CD14-positive monocyte (primary cell): Measurements from ENCODE around the gene TMEM184B. TPM values are rescaled to one million over a fixed set of nuclear protein-coding genes. Genes with fewer than 3 reads are reported as not detected.

Source experiments
- DNase-seq, 3 donors: peaks; one replicate each; pipeline ENCODE4 v3.0.0-alpha.2; 2011 to 2022
- H2AFZ ChIP-seq: 2 replicates; pipeline ENCODE4 v1.6.0; 2012; ENCODE audit warnings: mild to moderate bottlenecking, low read depth, low read length, inconsistent platforms; ENCODE audit not compliant: insufficient read depth, poor library complexity, severe bottlenecking
- H3K27ac ChIP-seq, 2 donors: 1 replicate in 1 of 2; 2 replicates in 1 of 2; pipeline ENCODE4 v1.5.1; 2012 to 2013; ENCODE audit warnings: low read length in 2 of 2, control low read depth in 1 of 2, inconsistent platforms in 1 of 2, low read depth in 1 of 2, mild to moderate bottlenecking in 1 of 2
- H3K27me3 ChIP-seq, 2 donors: one replicate each; pipeline versions ENCODE4 v1.6.0 to v1.6.1; 2011 to 2013; ENCODE audit warnings: low read length in 2 of 2; ENCODE audit not compliant: control insufficient read depth in 2 of 2, insufficient read depth in 2 of 2
- H3K36me3 ChIP-seq, 2 donors: replicated peaks in 1 of 2; 1 replicate in 1 of 2; 2 replicates in 1 of 2; pipeline versions ENCODE4 v1.5.1 to v1.6.1; 2012 to 2013; ENCODE audit warnings: low read length in 2 of 2, control low read depth in 1 of 2, inconsistent platforms in 1 of 2, mild to moderate bottlenecking in 1 of 2; ENCODE audit not compliant: insufficient read depth in 2 of 2, control insufficient read depth in 1 of 2
- H3K4me1 ChIP-seq, 2 donors: 1 replicate in 1 of 2; 2 replicates in 1 of 2; pipeline versions ENCODE4 v1.5.1 to v1.6.1; 2012 to 2013; ENCODE audit warnings: low read length in 2 of 2, control low read depth in 1 of 2, inconsistent platforms in 1 of 2, mild to moderate bottlenecking in 1 of 2, moderate library complexity in 1 of 2; ENCODE audit not compliant: insufficient read depth in 2 of 2, control insufficient read depth in 1 of 2
- H3K4me2 ChIP-seq: replicated peaks from 2 replicates; pipeline ENCODE3; 2012; ENCODE audit warnings: low read length, moderate library complexity, mild to moderate bottlenecking; ENCODE audit not compliant: poor library complexity, severe bottlenecking; ENCODE audit errors: extremely low read depth
- H3K4me3 ChIP-seq, 3 experiments: fragments of 200-600 bp in 1 of 3; sonication (generic) in 1 of 3; replicated peaks in 1 of 3; 1 replicate in 2 of 3; 2 replicates in 1 of 3; pipeline ENCODE4 v1.5.1; 2011 to 2013; ENCODE audit warnings: low read length in 3 of 3, mild to moderate bottlenecking in 3 of 3, control low read depth in 2 of 3, low read depth in 2 of 3, inconsistent platforms in 1 of 3, moderate library complexity in 1 of 3
- H3K79me2 ChIP-seq: 2 replicates; pipeline ENCODE4 v1.6.0; 2012; ENCODE audit warnings: mild to moderate bottlenecking, control low read depth, inconsistent platforms, low read length, moderate library complexity; ENCODE audit not compliant: insufficient read depth
- H3K9ac ChIP-seq: 2 replicates; pipeline ENCODE4 v1.6.0; 2017; ENCODE audit warnings: low read length, mild to moderate bottlenecking; ENCODE audit not compliant: insufficient read depth, poor library complexity, severe bottlenecking
- H3K9me3 ChIP-seq, 2 donors: replicated peaks in 1 of 2; 1 replicate in 1 of 2; 2 replicates in 1 of 2; pipeline versions ENCODE4 v1.5.1 to v1.6.1; 2012 to 2013; ENCODE audit warnings: low read length in 2 of 2, control low read depth in 1 of 2; ENCODE audit not compliant: control insufficient read depth in 1 of 2, insufficient read depth in 1 of 2
- H4K20me1 ChIP-seq: 2 replicates; pipeline ENCODE4 v1.6.0; 2012; ENCODE audit warnings: mild to moderate bottlenecking, low read length, control low read depth, moderate library complexity; ENCODE audit not compliant: insufficient read depth
- H3K27ac Mint-ChIP-seq, 7 donors: one replicate each; pipeline ENCODE4 v1.8.0; 2020; ENCODE audit warnings: mild to moderate bottlenecking in 7 of 7, mixed read lengths in 7 of 7, moderate library complexity in 6 of 7, inconsistent platforms in 2 of 7
- H3K27me3 Mint-ChIP-seq, 3 donors: one replicate each; pipeline ENCODE4 v1.8.0; 2021 to 2022; ENCODE audit warnings: low read depth in 3 of 3, mild to moderate bottlenecking in 3 of 3, mixed read lengths in 3 of 3, moderate library complexity in 3 of 3, inconsistent platforms in 1 of 3
- H3K36me3 Mint-ChIP-seq, 2 donors: one replicate each; pipeline ENCODE4 v1.8.0; 2020; ENCODE audit warnings: mixed read lengths in 2 of 2, inconsistent platforms in 1 of 2, mild to moderate bottlenecking in 1 of 2
- H3K4me1 Mint-ChIP-seq: one replicate; pipeline ENCODE4 v1.8.0; 2020; ENCODE audit warnings: mild to moderate bottlenecking, mixed read lengths
- H3K4me3 Mint-ChIP-seq, 2 donors: one replicate each; pipeline ENCODE4 v1.8.0; 2020; ENCODE audit warnings: mild to moderate bottlenecking in 2 of 2, mixed read lengths in 2 of 2, moderate library complexity in 1 of 2
- H3K9me3 Mint-ChIP-seq, 7 donors: one replicate each; pipeline ENCODE4 v1.8.0; 2020 to 2022; ENCODE audit warnings: mixed read lengths in 7 of 7, mild to moderate bottlenecking in 6 of 7, moderate library complexity in 6 of 7, inconsistent platforms in 2 of 7
- CTCF ChIP-seq: fragments of 200-600 bp; IDR thresholded peaks from one replicate; pipeline ENCODE4 v1.8.0; 2022; ENCODE audit warnings: antibody characterized with exemption, mild to moderate bottlenecking
- WGBS: methylation state at CpG from one replicate; pipeline ENCODE4 v1.1.5; 2013; ENCODE audit warnings: missing lambda C conversion rate; ENCODE audit not compliant: insufficient coverage; 5-methylcytosine and 5-hydroxymethylcytosine counted together
- intact Hi-C, 2 donors: fragments of 100-400 bp; cut with micrococcal nuclease; formaldehyde crosslinking; loops; one replicate each; pipeline versions ENCODE4 v1.15.0 to v1.15.1; 2023
- polyA plus RNA-seq, 3 donors: library from polyadenylated mRNA; depleted of rRNA in 1 of 3; unstranded in 2 of 3; stranded (reverse) in 1 of 3; fragments of 300-500 nt in 2 of 3; fragments of >200 nt in 1 of 3; fragmentation: Illumina TruSeq in 2 of 3; gene quantifications; 1 replicate in 2 of 3; 2 replicates in 1 of 3; pipeline ENCODE4 v1.2.3, GENCODE V29; 2012 to 2021

TMEM184B gene
- polyA plus RNA-seq, 3 donors: 7.4 to 17.7 (median 10.6) TPM

- Mint-ChIP-seq H3K27me3 (peaks cover 0 to 5% (median 0%) of the 10 kb centered on the region in 3 donors), H3K27ac (no peak overlapping the region), H3K4me3 (no peak overlapping the region), H3K36me3 (peaks cover under 1 to 1% of the 10 kb centered on the region in 2 donors), H3K4me1 (peaks cover 52% of the 10 kb centered on the region), H3K9me3 (peaks cover 0 to 2% (median 0%) of the 10 kb centered on the region in 7 donors)
- Histone ChIP-seq H3K4me3 (no peak overlapping the region), H3K79me2 (peaks cover 9% of the 10 kb centered on the region), H2AFZ (no peak overlapping the region), H3K27ac (no peak overlapping the region), H3K9ac (no peak overlapping the region), H3K4me2 (no peak overlapping the region), H3K4me1 (peaks cover 34 to 45% of the 10 kb centered on the region in 2 donors), H4K20me1 (peaks cover 48% of the 10 kb centered on the region), H3K27me3 (no peaks in the 10 kb centered on the region), H3K36me3 (no peaks in the 10 kb centered on the region), H3K9me3 (no peaks in the 10 kb centered on the region)
- no peak for TF ChIP-seq CTCF
- DNase-seq: no peak
- WGBS: 74% methylated on average over 6 of the region's 14 CpGs
- intact Hi-C loops: no loop called here
Measured at GRCh38 chr22:38257181-38257580, 15.6 kb downstream of the TMEM184B start.

GRCh38 chr22:38255697-38256096, 17.1 kb downstream of the TMEM184B start:
- Mint-ChIP-seq H3K36me3 (peaks cover 1 to 11% of the 10 kb centered on the region in 2 donors), H3K9me3 (peaks cover 0 to 2% (median 0%) of the 10 kb centered on the region in 7 donors), H3K27ac (peak overlapping the region in 1 of 7 donors; percentile 11), H3K27me3 (peaks cover 0 to 5% (median 2%) of the 10 kb centered on the region in 3 donors), H3K4me3 (no peak overlapping the region), H3K4me1 (peaks cover 43% of the 10 kb centered on the region)
- H3K9me3 ChIP-seq: no peaks in the 10 kb centered on the region
- H2AFZ ChIP-seq: no peak overlapping the region
- no peak overlapping the region for H3K9ac ChIP-seq
- WGBS: 100% methylated on average over 1 of the region's 2 CpGs
- H3K4me1 ChIP-seq: peaks cover 26 to 37% of the 10 kb centered on the region in 2 donors
- H3K4me2 ChIP-seq: no peak overlapping the region
- no peaks in the 10 kb centered on the region for H3K36me3 ChIP-seq
- H3K27ac ChIP-seq: no peak overlapping the region
- H4K20me1 ChIP-seq: peaks cover 48% of the 10 kb centered on the region
- DNase-seq: no peak
- H3K4me3 ChIP-seq: no peak overlapping the region
- H3K27me3 ChIP-seq: no peaks in the 10 kb centered on the region
- intact Hi-C loops: no loop called here
- no peak for TF ChIP-seq CTCF
- peaks cover 5% of the 10 kb centered on the region for H3K79me2 ChIP-seq
